H1 (cell line): Measurements from ENCODE around the gene RAB44. TPM values are rescaled to one million over a fixed set of nuclear protein-coding genes. Genes with fewer than 3 reads are reported as not detected.

Source experiments
- CTCF ChIA-PET: fragments of 300-600 bp; sonication (Branson Sonifier 250); formaldehyde crosslinking; loops from one replicate; lab custom pipeline; 2021; ENCODE audit not compliant: partially characterized antibody; lab: Charles Lee
- POLR2A ChIA-PET: fragments of 300-600 bp; sonication (Branson Sonifier 250); formaldehyde crosslinking; loops from one replicate; lab custom pipeline; 2021; ENCODE audit warnings: inconsistent platforms; ENCODE audit not compliant: partially characterized antibody; lab: Charles Lee
- DNase-seq, 2 experiments: peaks; one replicate each; pipeline versions ENCODE4 v3.0.0 to v3.0.0-alpha.2; 2010 to 2022; ENCODE audit warnings: low spot score in 2 of 2, low read depth in 1 of 2, mixed read lengths in 1 of 2
- FAIRE-seq: peaks from 2 replicates; lab custom pipeline; 2011; peaks lifted over from hg19 to GRCh38; lab: Jason Lieb, UNC
- H2AFZ ChIP-seq: 2 replicates; pipeline ENCODE4 v1.8.1; 2012; ENCODE audit warnings: low read length, inconsistent platforms
- H2AK5ac ChIP-seq: 2 replicates; pipeline ENCODE4 v1.6.1; 2013; ENCODE audit warnings: low read depth, low read length
- H2BK120ac ChIP-seq: replicated peaks from 2 replicates; pipeline ENCODE3; 2013; ENCODE audit warnings: low read depth, low read length, inconsistent platforms
- H2BK12ac ChIP-seq: 2 replicates; pipeline ENCODE4 v1.6.1; 2013; ENCODE audit warnings: low read depth, low read length
- H2BK15ac ChIP-seq: 2 replicates; pipeline ENCODE4 v1.6.1; 2013; ENCODE audit warnings: low read length
- H2BK20ac ChIP-seq: 2 replicates; pipeline ENCODE4 v1.6.1; 2013; ENCODE audit warnings: low read length
- H2BK5ac ChIP-seq: 2 replicates; pipeline ENCODE4 v1.6.1; 2013; ENCODE audit warnings: low read depth, low read length
- H3K14ac ChIP-seq: 2 replicates; pipeline ENCODE4 v1.6.1; 2013; ENCODE audit warnings: inconsistent platforms; ENCODE audit not compliant: insufficient read length
- H3K18ac ChIP-seq: 2 replicates; pipeline ENCODE4 v1.6.1; 2013; ENCODE audit warnings: low read length; ENCODE audit errors: extremely low read depth
- H3K23ac ChIP-seq: 2 replicates; pipeline ENCODE4 v1.6.1; 2013; ENCODE audit warnings: inconsistent platforms; ENCODE audit not compliant: insufficient read length
- H3K23me2 ChIP-seq: 2 replicates; pipeline ENCODE4 v1.6.1; 2013; ENCODE audit warnings: low read depth, low read length
- H3K27ac ChIP-seq: 2 replicates; pipeline ENCODE4 v1.6.1; 2011; ENCODE audit warnings: low read depth, low read length, inconsistent platforms
- H3K27me3 ChIP-seq, 4 experiments: replicated peaks in 1 of 4; 1 replicate in 1 of 4; 2 replicates in 3 of 4; pipeline versions ENCODE4 v1.6.1 to v1.8.1; 2011 to 2013; ENCODE audit warnings: low read length in 3 of 4, mild to moderate bottlenecking in 3 of 4, inconsistent platforms in 2 of 4, mixed read lengths in 2 of 4, moderate library complexity in 1 of 4; ENCODE audit not compliant: control insufficient read depth in 3 of 4, insufficient read depth in 3 of 4; ENCODE audit errors: extremely low read depth in 1 of 4
- H3K36me3 ChIP-seq, 4 experiments: 2 replicates each; pipeline versions ENCODE4 v1.6.1 to v1.8.1; 2011 to 2013; ENCODE audit warnings: mild to moderate bottlenecking in 4 of 4, low read length in 3 of 4, moderate library complexity in 2 of 4, control low read depth in 1 of 4, inconsistent platforms in 1 of 4; ENCODE audit not compliant: insufficient read depth in 4 of 4, control insufficient read depth in 2 of 4
- H3K4ac ChIP-seq: replicated peaks from 2 replicates; pipeline ENCODE3; 2013; ENCODE audit warnings: low read length, low read depth, mixed read lengths, inconsistent platforms; ENCODE audit not compliant: insufficient read length
- H3K4me1 ChIP-seq, 4 experiments: replicated peaks in 1 of 4; 1 replicate in 1 of 4; 2 replicates in 3 of 4; pipeline versions ENCODE4 v1.6.1 to v1.8.1; 2011 to 2013; ENCODE audit warnings: low read length in 3 of 4, inconsistent platforms in 2 of 4, mixed read lengths in 1 of 4; ENCODE audit not compliant: insufficient read depth in 4 of 4, control insufficient read depth in 3 of 4
- H3K4me2 ChIP-seq, 2 experiments: 2 replicates each; pipeline versions ENCODE4 v1.6.1 to v1.8.1; 2011 to 2013; ENCODE audit warnings: low read depth in 2 of 2, low read length in 2 of 2, control low read depth in 1 of 2, inconsistent platforms in 1 of 2, mild to moderate bottlenecking in 1 of 2; ENCODE audit not compliant: insufficient read depth in 1 of 2
- H3K4me3 ChIP-seq, 4 experiments: fragments of 200-600, 300-600 bp in 1 of 4; sonication (generic), shearing (Covaris generic), sonication (Bioruptor Twin) in 1 of 4; 2 replicates each; pipeline versions ENCODE4 v1.5.1 to v1.8.1; 2011 to 2016; ENCODE audit warnings: low read length in 4 of 4, low read depth in 3 of 4, control low read depth in 2 of 4, inconsistent platforms in 2 of 4, mild to moderate bottlenecking in 2 of 4, mixed read lengths in 1 of 4, moderate library complexity in 1 of 4; ENCODE audit not compliant: insufficient read depth in 2 of 4; ENCODE audit errors: extremely low read depth in 1 of 4
- H3K56ac ChIP-seq: replicated peaks from 2 replicates; pipeline ENCODE3; 2013; ENCODE audit warnings: low read depth, mild to moderate bottlenecking, mixed read lengths, low read length, inconsistent platforms; ENCODE audit not compliant: insufficient read length
- H3K79me1 ChIP-seq: 2 replicates; pipeline ENCODE4 v1.6.1; 2013; ENCODE audit warnings: low read depth, low read length, control low read depth
- H3K79me2 ChIP-seq, 2 experiments: 2 replicates each; pipeline versions ENCODE4 v1.6.1 to v1.8.1; 2012 to 2013; ENCODE audit warnings: low read length in 2 of 2, mild to moderate bottlenecking in 2 of 2, inconsistent platforms in 1 of 2; ENCODE audit not compliant: insufficient read depth in 2 of 2, control insufficient read depth in 1 of 2
- H3K9ac ChIP-seq, 4 experiments: replicated peaks in 1 of 4; 1 replicate in 1 of 4; 2 replicates in 3 of 4; pipeline versions ENCODE4 v1.6.1 to v1.8.1; 2011 to 2013; ENCODE audit warnings: low read depth in 3 of 4, low read length in 3 of 4, control low read depth in 2 of 4, mild to moderate bottlenecking in 2 of 4, moderate library complexity in 2 of 4, inconsistent platforms in 1 of 4; ENCODE audit errors: extremely low read depth in 1 of 4
- H3K9me3 ChIP-seq, 2 experiments: 2 replicates each; pipeline versions ENCODE4 v1.6.1 to v1.8.1; 2012 to 2013; ENCODE audit warnings: mild to moderate bottlenecking in 2 of 2, moderate library complexity in 2 of 2, control low read depth in 1 of 2, inconsistent platforms in 1 of 2, low read depth in 1 of 2, low read length in 1 of 2, mixed read lengths in 1 of 2; ENCODE audit not compliant: insufficient read depth in 2 of 2
- H4K20me1 ChIP-seq, 2 experiments: replicated peaks in 1 of 2; 2 replicates each; pipeline versions ENCODE3 to v1.8.1; 2011 to 2013; ENCODE audit warnings: inconsistent platforms in 2 of 2, low read length in 2 of 2, mild to moderate bottlenecking in 1 of 2; ENCODE audit not compliant: insufficient read depth in 2 of 2, control insufficient read depth in 1 of 2
- H4K5ac ChIP-seq: 2 replicates; pipeline ENCODE4 v1.6.1; 2013; ENCODE audit warnings: low read length, low read depth, mixed read lengths, inconsistent platforms; ENCODE audit not compliant: insufficient read length
- H4K8ac ChIP-seq: 2 replicates; pipeline ENCODE4 v1.8.0; 2013; ENCODE audit warnings: mild to moderate bottlenecking, moderate library complexity, low read length, inconsistent platforms; ENCODE audit not compliant: insufficient read depth; ENCODE audit errors: extremely low read depth
- H4K91ac ChIP-seq: replicated peaks from 2 replicates; pipeline ENCODE3; 2013; ENCODE audit warnings: low read length, mixed read lengths, inconsistent platforms; ENCODE audit not compliant: insufficient read length
- CEBPB ChIP-seq: IDR thresholded peaks from 2 replicates; pipeline ENCODE4 v1.6.1; 2012; ENCODE audit warnings: low read depth, low read length
- CREB1 ChIP-seq: IDR thresholded peaks from 2 replicates; pipeline ENCODE4 v1.6.1; 2012; ENCODE audit warnings: inconsistent platforms
- CTBP2 ChIP-seq: IDR thresholded peaks from 2 replicates; pipeline ENCODE4 v1.7.0; 2011; ENCODE audit warnings: borderline replicate concordance, mild to moderate bottlenecking, moderate library complexity, mixed read lengths, low read length; ENCODE audit not compliant: insufficient read depth, insufficient read length
- EP300 ChIP-seq, 2 experiments: IDR thresholded peaks; 1 replicate in 1 of 2; 2 replicates in 1 of 2; pipeline ENCODE4 v1.6.1; 2011 to 2012; ENCODE audit warnings: low read depth in 2 of 2, low read length in 2 of 2, mild to moderate bottlenecking in 2 of 2, borderline replicate concordance in 1 of 2, inconsistent platforms in 1 of 2, moderate library complexity in 1 of 2
- GABPA ChIP-seq: IDR thresholded peaks from 2 replicates; pipeline ENCODE4 v1.6.1; 2011; ENCODE audit warnings: mild to moderate bottlenecking, low read length, moderate library complexity, borderline replicate concordance; ENCODE audit not compliant: insufficient read depth
- KDM4A ChIP-seq: IDR thresholded peaks from one replicate; pipeline ENCODE4 v1.7.1; 2012; ENCODE audit warnings: low read depth, mild to moderate bottlenecking, moderate library complexity, low read length, inconsistent platforms; ENCODE audit not compliant: severe bottlenecking
- KDM5A ChIP-seq: fragments of 200-600 bp; IDR thresholded peaks from 2 replicates; pipeline ENCODE4 v1.7.1; 2012; ENCODE audit warnings: mild to moderate bottlenecking, low read length, inconsistent platforms, mixed read lengths
- MAFK ChIP-seq: IDR thresholded peaks from 2 replicates; pipeline ENCODE4 v1.6.1; 2012; ENCODE audit warnings: low read depth, mild to moderate bottlenecking, improper control_type of control experiment, low read length
- POLR2AphosphoS5 ChIP-seq: IDR thresholded peaks from 2 replicates; pipeline ENCODE4 v1.6.1; 2011; ENCODE audit warnings: low read depth, low read length
- SAP30 ChIP-seq: fragments of 300-600 bp; sonication (generic); IDR thresholded peaks from 2 replicates; pipeline ENCODE4 v1.7.1; 2012; ENCODE audit warnings: low read length, moderate library complexity, mild to moderate bottlenecking, inconsistent platforms; ENCODE audit not compliant: insufficient read depth, insufficient replicate concordance
- SP1 ChIP-seq: IDR thresholded peaks from 2 replicates; pipeline ENCODE4 v1.6.1; 2011; ENCODE audit warnings: low read depth, low read length
- WGBS, 2 experiments: shearing (Covaris generic) in 1 of 2; methylation state at CpG; one replicate each; pipeline versions ENCODE4 v1.1.6 to v1.1.7; 2013 to 2015; ENCODE audit warnings: low lambda C conversion rate in 2 of 2, mixed read lengths in 2 of 2, inconsistent platforms in 1 of 2, low coverage in 1 of 2, missing lambda C conversion rate in 1 of 2; ENCODE audit not compliant: insufficient replicate concordance in 2 of 2, insufficient coverage in 1 of 2, insufficient read length in 1 of 2; ENCODE audit errors: extremely low coverage in 1 of 2, missing lambda C conversion rate in 1 of 2; 5-methylcytosine and 5-hydroxymethylcytosine counted together
- polyA plus RNA-seq, 7 experiments: library from polyadenylated mRNA; depleted of rRNA in 3 of 7; stranded (reverse) in 5 of 7; unstranded in 2 of 7; fragments of >200 nt in 5 of 7; fragments of 200-250 nt in 2 of 7; gene quantifications; 1 replicate in 5 of 7; 2 replicates in 1 of 7; 4 replicates in 1 of 7; pipeline versions ENCODE4 v1.2.1 to v1.2.3, GENCODE V29; 2011 to 2013; ENCODE audit warnings: missing spikeins in 2 of 7, mixed read lengths in 2 of 7
- total RNA-seq: library from RNA; stranded (reverse); fragmentation: NEBNext Ultra II Directional; extraction: Animal tissue kit (Norgen Biotek cat#: 25700); gene quantifications from 2 replicates; pipeline ENCODE4 v1.2.1, GENCODE V29; 2021
- TF ChIP-seq, protein P1 (sequence below), 3 experiments: IDR thresholded peaks; 1 replicate in 2 of 3; 2 replicates in 1 of 3; pipeline versions ENCODE4 v1.5.1 to v1.6.1; 2011; ENCODE audit warnings: low read length in 3 of 3, mild to moderate bottlenecking in 3 of 3, inconsistent platforms in 2 of 3, low read depth in 1 of 3, moderate library complexity in 1 of 3; ENCODE audit not compliant: insufficient read depth in 1 of 3; ENCODE audit errors: control extremely low read depth in 1 of 3

Gene RAB44
- total and polyA plus RNA-seq, 2 of the 8 experiments (the other 6 are each of a cell fraction or from before 2014, with no cell fraction given) = 0.02 TPM; not detected in 1

DNA sequence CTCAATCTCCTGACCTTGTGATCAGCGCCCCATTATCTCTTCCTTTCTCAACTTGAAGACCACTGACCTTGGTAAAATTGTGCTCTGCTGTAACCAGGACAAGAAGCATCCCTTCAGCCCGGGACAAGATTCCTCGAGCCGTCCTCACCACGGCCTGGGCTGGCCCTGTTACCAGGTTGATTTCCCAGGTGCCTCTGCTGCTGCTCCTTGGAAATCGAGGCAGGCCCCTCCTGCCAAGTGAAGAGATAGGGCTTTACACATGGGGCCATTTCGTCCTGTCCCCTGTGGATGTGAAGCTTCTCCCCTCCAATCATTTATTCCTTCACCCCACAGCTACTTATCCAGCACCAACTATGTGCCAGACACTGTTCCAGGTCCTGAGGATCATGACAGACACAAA is 21.5 kb downstream of the RAB44 start:
- H2BK5ac ChIP-seq = no peak overlapping the region
- no peak overlapping the region for H2AFZ ChIP-seq
- no peak overlapping the region for H2BK120ac ChIP-seq
- no peak overlapping the region for H3K27ac ChIP-seq
- peaks cover 0 to 9% (median 6%) of the 10 kb centered on the region in 4 experiments; a peak in 5 of 7 replicates for H3K4me1 ChIP-seq
- no peak overlapping the region for H3K4ac ChIP-seq
- H4K20me1 ChIP-seq = no peaks in the 10 kb centered on the region
- ChIA-PET POLR2A (no interaction called here), CTCF (interaction anchor here (0.7 to 5.5 kb wide), 11 partner anchors 10 to 104 kb away, joined by 3 to 21 read pairs (median 4); no protein-coding TSS in a partner anchor)
- no peaks in the 10 kb centered on the region for H3K36me3 ChIP-seq
- H2BK20ac ChIP-seq = no peak overlapping the region
- H4K91ac ChIP-seq = no peak overlapping the region
- no peak overlapping the region for H3K9ac ChIP-seq
- H4K5ac ChIP-seq = no peak overlapping the region
- DNase-seq = no peak
- no peaks in the 10 kb centered on the region for H3K9me3 ChIP-seq
- H3K4me2 ChIP-seq = no peak overlapping the region
- no peak overlapping the region for H2AK5ac ChIP-seq
- no peak overlapping the region for H2BK12ac ChIP-seq
- FAIRE-seq = no peak
- no peak overlapping the region for H2BK15ac ChIP-seq
- no peaks in the 10 kb centered on the region for H3K79me2 ChIP-seq
- no peaks in the 10 kb centered on the region for H3K27me3 ChIP-seq
- H3K23ac ChIP-seq = no peak overlapping the region
- no peak overlapping the region for H3K4me3 ChIP-seq
- no peak overlapping the region for H3K14ac ChIP-seq
- 92% methylated on average over 7 of the region's 7 CpGs; no CpG with 5 or more reads in 1 of the 2 experiments for WGBS, 2 experiments
- H3K18ac ChIP-seq = no peak overlapping the region
- no peak overlapping the region for H3K56ac ChIP-seq
- H3K79me1 ChIP-seq = no peaks in the 10 kb centered on the region; the same call in 1 of the 2 replicates
- H4K8ac ChIP-seq = no peak overlapping the region
- H3K23me2 ChIP-seq = no peaks in the 10 kb centered on the region
- TF ChIP-seq MAFK = no peak
- TF ChIP-seq, protein P1, sequence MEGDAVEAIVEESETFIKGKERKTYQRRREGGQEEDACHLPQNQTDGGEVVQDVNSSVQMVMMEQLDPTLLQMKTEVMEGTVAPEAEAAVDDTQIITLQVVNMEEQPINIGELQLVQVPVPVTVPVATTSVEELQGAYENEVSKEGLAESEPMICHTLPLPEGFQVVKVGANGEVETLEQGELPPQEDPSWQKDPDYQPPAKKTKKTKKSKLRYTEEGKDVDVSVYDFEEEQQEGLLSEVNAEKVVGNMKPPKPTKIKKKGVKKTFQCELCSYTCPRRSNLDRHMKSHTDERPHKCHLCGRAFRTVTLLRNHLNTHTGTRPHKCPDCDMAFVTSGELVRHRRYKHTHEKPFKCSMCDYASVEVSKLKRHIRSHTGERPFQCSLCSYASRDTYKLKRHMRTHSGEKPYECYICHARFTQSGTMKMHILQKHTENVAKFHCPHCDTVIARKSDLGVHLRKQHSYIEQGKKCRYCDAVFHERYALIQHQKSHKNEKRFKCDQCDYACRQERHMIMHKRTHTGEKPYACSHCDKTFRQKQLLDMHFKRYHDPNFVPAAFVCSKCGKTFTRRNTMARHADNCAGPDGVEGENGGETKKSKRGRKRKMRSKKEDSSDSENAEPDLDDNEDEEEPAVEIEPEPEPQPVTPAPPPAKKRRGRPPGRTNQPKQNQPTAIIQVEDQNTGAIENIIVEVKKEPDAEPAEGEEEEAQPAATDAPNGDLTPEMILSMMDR (IDR thresholded peaks at IDR 0.05; ENCODE audit: control extremely low read depth in 1 of 3, insufficient read depth in 1 of 3, low read depth in 1 of 3, low read length in 3 of 3) = no peak
- no peak for TF ChIP-seq SP1
- TF ChIP-seq SAP30 = no peak
- TF ChIP-seq CTBP2 = no peak
- TF ChIP-seq CEBPB = no peak
- no peak for TF ChIP-seq KDM4A
- no peak for TF ChIP-seq KDM5A
- no peak for TF ChIP-seq CREB1
- TF ChIP-seq POLR2AphosphoS5 = no peak
- TF ChIP-seq GABPA = no peak
- TF ChIP-seq EP300 (IDR thresholded peaks at IDR 0.05; ENCODE audit: borderline replicate concordance in 1 of 2, low read depth in 2 of 2, low read length in 2 of 2) = no peak
